ENCODE results near the gene SCN2A.

GRCh38 chr2:165208094-165208493, 31.1 kb upstream of the SCN2A start:
- TF ChIP-seq POLR2A (IDR thresholded peaks at IDR 0.05) (no peak), CTCF (IDR thresholded peaks at IDR 0.05) (no peak)

All from body of pancreas (tissue), 4 donors.